Measurements from ENCODE around the gene CLEC6A. TPM values are rescaled to one million over a fixed set of nuclear protein-coding genes. Genes with fewer than 3 reads are reported as not detected.

CLEC6A gene
- total RNA-seq, 1 donor from 2014 or later: not detected

DNA sequence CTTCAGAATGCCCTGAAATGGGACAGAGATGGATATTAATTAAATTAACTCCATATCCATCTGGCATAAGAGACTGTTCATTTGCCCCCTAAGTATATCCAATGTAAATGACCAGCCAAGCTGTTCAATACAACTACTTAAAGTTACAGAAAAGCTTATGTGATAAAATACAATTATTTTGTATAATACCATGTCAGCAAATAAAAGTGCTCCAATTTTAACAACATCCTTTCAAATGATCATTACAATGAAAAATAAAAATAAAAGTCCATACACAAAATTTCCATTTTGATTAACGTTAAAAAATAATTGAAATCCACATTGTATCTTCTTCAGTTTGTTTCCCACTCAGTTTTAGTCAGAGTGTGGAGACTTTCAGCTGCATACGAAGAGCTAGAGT lies 5.7 kb downstream of the CLEC6A start:
- H3K36me3 Mint-ChIP-seq (ENCODE audit: low read depth): no peaks in the 10 kb centered on the region
- H3K27ac Mint-ChIP-seq: no peak overlapping the region
- TF ChIP-seq, protein P1, sequence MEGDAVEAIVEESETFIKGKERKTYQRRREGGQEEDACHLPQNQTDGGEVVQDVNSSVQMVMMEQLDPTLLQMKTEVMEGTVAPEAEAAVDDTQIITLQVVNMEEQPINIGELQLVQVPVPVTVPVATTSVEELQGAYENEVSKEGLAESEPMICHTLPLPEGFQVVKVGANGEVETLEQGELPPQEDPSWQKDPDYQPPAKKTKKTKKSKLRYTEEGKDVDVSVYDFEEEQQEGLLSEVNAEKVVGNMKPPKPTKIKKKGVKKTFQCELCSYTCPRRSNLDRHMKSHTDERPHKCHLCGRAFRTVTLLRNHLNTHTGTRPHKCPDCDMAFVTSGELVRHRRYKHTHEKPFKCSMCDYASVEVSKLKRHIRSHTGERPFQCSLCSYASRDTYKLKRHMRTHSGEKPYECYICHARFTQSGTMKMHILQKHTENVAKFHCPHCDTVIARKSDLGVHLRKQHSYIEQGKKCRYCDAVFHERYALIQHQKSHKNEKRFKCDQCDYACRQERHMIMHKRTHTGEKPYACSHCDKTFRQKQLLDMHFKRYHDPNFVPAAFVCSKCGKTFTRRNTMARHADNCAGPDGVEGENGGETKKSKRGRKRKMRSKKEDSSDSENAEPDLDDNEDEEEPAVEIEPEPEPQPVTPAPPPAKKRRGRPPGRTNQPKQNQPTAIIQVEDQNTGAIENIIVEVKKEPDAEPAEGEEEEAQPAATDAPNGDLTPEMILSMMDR (IDR thresholded peaks at IDR 0.05): no peak
- no peaks in the 10 kb centered on the region for H3K9me3 Mint-ChIP-seq
- DNase-seq: no peak
- CTCF ChIA-PET: no interaction called here
- POLR2A ChIA-PET: interaction anchor here (0.5 kb wide), 1 partner anchor 630 kb away, joined by 3 read pairs; no protein-coding TSS in a partner anchor
- no peak for ATAC-seq (ENCODE audit: low read depth)
- H3K27me3 Mint-ChIP-seq: peaks cover 16% of the 10 kb centered on the region
- H3K4me3 Mint-ChIP-seq: no peak overlapping the region
- intact Hi-C loops (cut with micrococcal nuclease): no loop called here
- H3K4me1 Mint-ChIP-seq: no peaks in the 10 kb centered on the region

DNA sequence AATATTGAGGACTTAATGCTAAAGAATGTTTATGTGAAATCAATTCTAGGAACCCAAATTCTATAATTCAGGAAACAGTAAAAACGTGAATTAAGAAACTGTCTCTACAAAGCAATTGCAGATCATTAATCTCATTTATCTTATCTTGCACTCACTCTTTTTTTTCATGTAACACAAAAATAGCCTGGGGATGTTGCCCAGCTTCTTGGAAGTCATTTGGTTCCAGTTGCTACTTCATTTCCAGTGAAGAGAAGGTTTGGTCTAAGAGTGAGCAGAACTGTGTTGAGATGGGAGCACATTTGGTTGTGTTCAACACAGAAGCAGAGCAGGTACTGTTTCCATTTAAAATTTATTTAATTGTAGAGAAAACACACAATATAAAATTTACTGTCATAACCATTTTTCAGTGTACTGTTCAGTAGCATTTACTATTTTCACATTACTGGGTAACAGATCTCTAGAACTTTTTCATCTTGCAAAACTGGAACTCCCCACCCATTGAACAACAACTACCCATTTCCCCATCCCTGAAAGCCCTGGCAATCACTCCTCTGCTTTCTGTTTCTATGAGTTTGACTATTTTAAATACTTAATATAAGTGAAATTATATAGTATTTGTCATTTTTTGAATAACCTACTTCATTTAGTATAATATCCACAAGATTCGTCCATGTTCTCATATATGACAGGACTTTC lies 9.7 kb downstream of the CLEC6A start:
- intact Hi-C loops (cut with micrococcal nuclease): no loop called here
- no peak overlapping the region for H3K4me3 Mint-ChIP-seq
- ATAC-seq (ENCODE audit: low read depth) (no peak), DNase-seq (no peak)
- ChIA-PET CTCF (no interaction called here), POLR2A (no interaction called here)
- no peaks in the 10 kb centered on the region for H3K4me1 Mint-ChIP-seq
- peaks cover 23% of the 10 kb centered on the region for H3K27me3 Mint-ChIP-seq
- TF ChIP-seq, protein P1 (IDR thresholded peaks at IDR 0.05): no peak
- no peak overlapping the region for H3K27ac Mint-ChIP-seq
- no peaks in the 10 kb centered on the region for H3K36me3 Mint-ChIP-seq (ENCODE audit: low read depth)
- peaks cover 8% of the 10 kb centered on the region for H3K9me3 Mint-ChIP-seq

DNA sequence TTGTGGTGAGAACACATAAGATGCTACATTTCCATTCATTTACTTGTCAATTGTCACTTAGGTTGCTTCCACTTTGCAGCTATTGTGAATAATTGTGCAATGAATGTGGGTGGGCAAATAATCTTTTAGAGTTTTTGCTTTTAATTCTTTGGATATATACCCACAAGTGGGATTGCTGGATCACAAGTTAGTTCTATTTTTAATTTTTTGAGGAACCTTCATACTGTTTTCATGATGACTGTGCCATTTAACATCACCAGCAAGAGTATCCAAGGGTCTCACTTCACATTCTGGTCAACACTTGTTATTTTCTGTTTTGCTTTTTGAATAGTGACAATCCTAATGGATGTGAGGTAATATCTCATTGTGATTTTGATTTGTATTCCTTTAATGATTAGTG lies 10.5 kb downstream of the CLEC6A start:
- no peak for ATAC-seq (ENCODE audit: low read depth)
- TF ChIP-seq, protein P1 (IDR thresholded peaks at IDR 0.05): no peak

DNA sequence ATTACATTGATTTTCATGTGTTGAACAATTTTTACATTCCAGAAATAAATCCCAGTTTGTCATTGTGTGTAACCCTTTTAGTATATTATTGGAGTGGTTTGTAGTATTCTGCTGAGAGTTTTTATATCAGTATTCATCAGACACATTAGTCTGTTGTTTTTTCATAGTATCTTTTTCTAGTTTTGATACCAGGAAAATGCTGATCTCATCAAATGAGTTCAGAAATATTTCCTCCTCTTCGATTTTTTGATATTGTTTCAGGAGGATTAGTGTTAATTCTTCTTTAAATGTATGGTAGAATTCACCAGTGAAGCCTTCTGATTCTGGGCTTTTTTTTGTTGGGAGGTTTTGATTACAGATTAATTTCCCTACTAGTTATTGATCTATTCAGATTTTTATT lies 15.3 kb downstream of the CLEC6A start:
- peaks cover 43% of the 10 kb centered on the region for H3K27me3 Mint-ChIP-seq
- DNase-seq (no peak), ATAC-seq (ENCODE audit: low read depth) (no peak)
- peaks cover 8% of the 10 kb centered on the region for H3K9me3 Mint-ChIP-seq
- TF ChIP-seq, protein P1 (IDR thresholded peaks at IDR 0.05): no peak
- H3K36me3 Mint-ChIP-seq (ENCODE audit: low read depth): no peaks in the 10 kb centered on the region
- H3K4me3 Mint-ChIP-seq: no peak overlapping the region
- H3K4me1 Mint-ChIP-seq: no peaks in the 10 kb centered on the region
- intact Hi-C loops (cut with micrococcal nuclease): no loop called here
- ChIA-PET POLR2A (no interaction called here), CTCF (no interaction called here)
- H3K27ac Mint-ChIP-seq: no peak overlapping the region

More for the DNA sequence above, 10.5 kb downstream of the CLEC6A start:
- Mint-ChIP-seq H3K36me3 (ENCODE audit: low read depth) (no peaks in the 10 kb centered on the region), H3K27me3 (peaks cover 26% of the 10 kb centered on the region), H3K4me1 (no peaks in the 10 kb centered on the region), H3K27ac (no peak overlapping the region), H3K4me3 (no peak overlapping the region), H3K9me3 (peaks cover 8% of the 10 kb centered on the region)
- CTCF ChIA-PET: no interaction called here
- intact Hi-C loops (cut with micrococcal nuclease): no loop called here
- no peak for DNase-seq
- POLR2A ChIA-PET: no interaction called here

DNA sequence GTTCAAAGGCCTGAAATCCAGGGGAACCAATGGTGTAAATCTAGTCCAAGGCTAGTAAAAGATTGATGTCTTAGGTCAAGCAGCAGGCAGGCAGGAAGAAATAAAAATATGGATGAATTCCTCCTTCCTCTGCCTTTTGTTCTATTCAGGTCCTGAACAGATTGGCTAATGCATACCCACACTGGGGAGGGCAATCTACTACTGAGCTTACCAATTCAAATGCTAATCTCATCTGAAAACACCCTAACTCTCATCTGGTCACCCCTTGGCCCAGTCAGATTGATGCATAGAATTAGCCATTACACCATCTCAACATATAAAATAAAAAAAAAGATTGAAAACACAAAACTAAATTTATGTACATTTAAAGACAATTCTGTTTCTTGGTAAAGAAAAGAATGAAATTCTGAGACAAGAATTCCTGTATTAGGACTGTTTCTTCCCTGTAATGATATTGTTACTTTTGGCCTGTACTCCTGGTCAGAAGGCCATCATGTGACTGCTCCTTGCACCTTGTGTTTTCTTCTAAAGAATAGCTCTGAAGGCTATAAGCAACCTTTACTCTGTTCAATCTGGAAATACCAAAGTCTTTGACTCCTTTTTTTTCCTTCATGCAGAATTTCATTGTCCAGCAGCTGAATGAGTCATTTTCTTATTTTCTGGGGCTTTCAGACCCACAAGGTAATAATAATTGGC lies 19.9 kb downstream of the CLEC6A start:
- H3K9me3 Mint-ChIP-seq: peaks cover under 1% of the 10 kb centered on the region
- peaks cover 20% of the 10 kb centered on the region for H3K27me3 Mint-ChIP-seq
- TF ChIP-seq, protein P1 (IDR thresholded peaks at IDR 0.05): no peak
- no peak overlapping the region for H3K27ac Mint-ChIP-seq
- ATAC-seq (ENCODE audit: low read depth) (no peak), DNase-seq (no peak)
- intact Hi-C loops (cut with micrococcal nuclease): no loop called here
- CTCF ChIA-PET: no interaction called here
- POLR2A ChIA-PET: no interaction called here
- H3K4me1 Mint-ChIP-seq: no peaks in the 10 kb centered on the region
- no peaks in the 10 kb centered on the region for H3K36me3 Mint-ChIP-seq (ENCODE audit: low read depth)
- no peak overlapping the region for H3K4me3 Mint-ChIP-seq

All from activated B cell treated with CpG ODN at 0.5 μM for 24 hours (primary cell).